Activated CD4-positive, alpha-beta T cell treated with anti-CD3 and anti-CD28 coated beads, Interleukin-2, Interleukin-6, amounts not matched to agents 100 ng/mL and 50 ng/mL, durations not matched to agents 16 hours and 8 hours (primary cell): Measurements from ENCODE around the gene PARP9.
"Not testable (repeated sequence)": the region's sequence is repeated elsewhere in the genome, so short reads cannot be mapped to it uniquely, and the experiment has no call there.

ENCODE experiments used
- DNase-seq: peaks from one replicate; pipeline ENCODE4 v3.0.0-alpha.2; 2020

Gene PARP9

DNA sequence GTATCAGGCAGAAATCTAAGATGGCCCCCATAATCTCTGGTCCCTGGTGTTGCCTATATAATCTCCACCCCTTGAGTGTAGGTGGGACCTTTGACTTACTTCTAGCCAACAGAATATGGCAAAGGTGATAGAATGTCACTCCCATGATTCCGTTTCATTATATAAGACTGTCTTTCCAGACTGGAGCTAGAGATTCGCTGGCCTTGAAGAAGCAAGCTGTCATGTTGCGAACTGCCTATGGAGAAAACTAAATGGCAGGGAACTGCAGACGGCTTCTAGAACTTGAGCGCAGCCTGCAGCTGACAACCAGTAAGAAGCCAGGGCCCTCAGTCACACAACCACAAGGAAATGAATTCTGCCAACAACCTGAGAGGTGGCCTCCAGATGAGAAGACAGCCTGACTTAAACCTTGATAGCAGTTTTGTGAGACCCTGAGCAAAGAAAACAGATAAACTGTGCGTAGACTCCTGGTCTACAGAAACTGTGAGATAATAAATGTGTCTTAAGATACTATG lies 47.2 kb downstream of the PARP9 start:
- no peak for DNase-seq

DNA sequence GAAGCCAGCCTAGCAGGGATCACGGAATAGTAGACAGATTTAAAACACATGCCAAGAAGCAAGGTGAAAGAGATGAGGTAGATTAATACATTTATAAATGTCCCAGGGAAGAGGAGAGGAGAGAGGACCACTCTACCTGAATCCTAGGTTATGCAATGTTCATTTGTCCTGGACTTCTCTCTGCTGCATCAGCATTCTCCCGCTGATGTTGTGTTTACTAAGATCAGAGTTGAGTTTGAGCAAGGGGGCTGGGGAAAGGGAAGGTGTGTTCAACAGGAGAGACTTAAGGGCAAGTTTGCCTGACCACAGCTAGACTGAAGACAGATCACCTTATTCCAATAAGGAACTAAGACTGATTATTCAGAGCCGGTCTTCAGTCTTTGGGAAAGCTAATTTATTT lies 48.2 kb downstream of the PARP9 start:
- no peak for DNase-seq

DNA sequence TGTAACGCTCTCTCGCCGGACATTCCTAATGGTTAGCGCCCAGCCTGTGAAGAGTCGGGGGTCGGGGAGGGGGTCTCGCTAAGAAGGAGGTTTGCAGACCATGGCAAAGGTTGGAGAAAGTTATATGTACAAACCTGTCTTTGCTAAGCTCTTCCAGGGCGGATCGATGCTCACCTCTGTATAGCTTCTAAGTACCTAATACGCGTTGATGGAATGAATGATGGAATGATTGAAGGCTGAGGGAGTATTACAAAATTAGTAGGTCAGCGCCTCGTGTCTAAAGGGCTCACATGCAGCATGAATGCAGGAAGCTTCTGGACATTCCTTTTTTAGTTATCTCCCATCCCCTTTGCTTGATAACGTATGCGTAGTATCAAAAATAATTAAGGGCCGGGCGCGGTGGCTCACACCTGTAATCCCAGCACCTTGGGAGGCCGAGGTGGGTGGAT lies 49.1 kb downstream of the PARP9 start:
- no peak for DNase-seq

DNA sequence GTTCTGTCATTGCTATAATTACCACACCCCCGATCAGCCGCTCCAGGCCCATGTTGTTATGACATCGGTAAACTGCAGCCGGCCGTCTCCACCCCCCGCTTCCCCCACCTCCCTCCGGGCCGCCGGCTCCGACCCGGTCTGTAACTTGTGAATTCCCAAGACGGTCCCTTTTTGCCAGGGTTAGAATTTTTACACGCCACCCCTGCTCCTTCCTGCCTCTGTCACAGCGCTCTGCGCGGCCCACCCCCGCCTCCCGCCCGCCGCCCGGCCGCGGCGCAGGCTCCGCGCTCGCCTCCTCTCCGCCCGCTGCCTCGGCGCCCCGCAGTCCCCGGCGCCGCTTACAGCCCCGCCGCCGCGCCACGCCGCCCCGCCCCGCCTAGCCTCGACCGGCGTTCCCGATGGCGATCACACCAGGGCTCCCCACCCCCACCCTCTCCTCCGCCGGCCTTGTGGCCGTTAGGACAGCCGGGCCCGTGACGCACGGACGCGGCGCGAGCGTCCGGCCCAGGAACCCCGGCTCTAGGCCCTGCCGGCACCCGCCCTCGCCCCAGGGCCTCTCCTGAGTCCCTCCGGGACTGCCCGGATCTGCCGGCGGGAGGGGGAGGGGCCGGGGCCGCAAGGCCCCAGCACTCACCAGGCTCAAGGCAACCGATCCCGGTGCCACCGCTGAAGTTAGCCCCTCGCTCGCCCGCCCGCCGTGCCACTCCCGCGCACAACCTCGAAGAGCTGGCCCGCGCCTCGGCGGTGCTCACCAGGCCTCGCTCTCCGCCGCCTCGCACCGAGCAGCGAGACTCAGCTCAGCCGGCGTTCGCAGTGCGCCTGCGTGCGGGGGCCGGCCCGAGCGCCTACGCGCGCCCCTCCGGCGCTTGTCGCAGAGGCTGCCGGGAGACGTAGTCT lies 49.7 kb downstream of the PARP9 start, which contains the start of gene KPNA1:
TSS of gene KPNA1 (minus strand) at position 817 of the 897 bp plus-strand sequence. CDS start 18,374 bp downstream, outside the sequence.
- DNase-seq, result peak; percentile 92

DNA sequence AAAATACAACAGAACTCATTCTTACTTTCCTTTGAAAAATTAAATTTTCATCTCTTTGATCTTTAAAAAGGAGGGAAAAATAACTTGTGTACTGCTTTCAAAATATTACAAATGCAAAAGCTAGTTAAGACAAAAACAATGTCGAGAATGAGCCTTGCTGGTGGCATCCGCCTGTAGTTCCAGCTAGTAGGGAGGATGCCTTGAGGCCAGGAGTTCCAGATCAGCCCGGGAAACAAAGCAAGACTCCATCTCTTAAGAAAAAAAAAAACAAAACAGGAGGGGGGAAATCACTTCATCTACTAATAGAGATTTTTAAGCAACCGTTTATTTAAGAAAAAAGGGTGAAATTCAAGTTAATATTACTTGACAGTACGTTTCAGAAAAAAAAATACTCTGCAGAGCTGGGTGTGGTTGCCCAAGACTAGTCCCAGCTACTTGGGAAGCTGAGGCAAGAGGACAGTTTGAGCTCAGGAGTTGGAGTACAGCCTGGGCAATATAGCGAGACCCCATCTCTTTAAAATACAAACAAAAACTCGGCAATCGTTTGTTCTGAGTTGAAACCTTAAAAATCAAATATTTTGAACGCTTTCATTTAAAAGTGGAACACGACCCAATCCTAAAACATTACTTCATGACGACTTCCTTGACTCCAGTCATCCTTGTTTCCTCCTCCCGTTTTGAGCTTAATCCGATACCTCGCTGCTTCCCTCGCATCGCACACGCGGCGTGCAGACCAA lies 50.5 kb downstream of the PARP9 start:
- DNase-seq, result no peak

DNA sequence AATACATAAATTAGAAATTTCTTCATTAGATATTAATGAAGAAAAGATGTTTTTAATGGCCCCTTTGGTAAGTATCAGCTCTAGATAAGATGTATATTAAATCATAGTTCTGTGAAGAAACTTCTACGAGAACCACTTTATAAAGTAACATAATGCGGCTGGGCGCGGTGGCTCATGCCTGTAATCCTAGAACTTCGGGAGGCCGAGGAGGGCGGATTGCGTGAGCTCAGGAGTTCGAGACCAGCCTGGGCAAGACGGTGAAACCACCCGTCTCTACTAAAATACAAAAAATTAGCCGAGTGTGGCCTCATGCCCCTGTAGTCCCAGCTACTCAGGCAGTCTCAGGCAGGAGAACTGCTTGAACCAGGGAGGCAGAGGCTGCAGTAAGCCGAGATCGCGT lies 51.8 kb downstream of the PARP9 start:
- DNase-seq, result no peak

DNA sequence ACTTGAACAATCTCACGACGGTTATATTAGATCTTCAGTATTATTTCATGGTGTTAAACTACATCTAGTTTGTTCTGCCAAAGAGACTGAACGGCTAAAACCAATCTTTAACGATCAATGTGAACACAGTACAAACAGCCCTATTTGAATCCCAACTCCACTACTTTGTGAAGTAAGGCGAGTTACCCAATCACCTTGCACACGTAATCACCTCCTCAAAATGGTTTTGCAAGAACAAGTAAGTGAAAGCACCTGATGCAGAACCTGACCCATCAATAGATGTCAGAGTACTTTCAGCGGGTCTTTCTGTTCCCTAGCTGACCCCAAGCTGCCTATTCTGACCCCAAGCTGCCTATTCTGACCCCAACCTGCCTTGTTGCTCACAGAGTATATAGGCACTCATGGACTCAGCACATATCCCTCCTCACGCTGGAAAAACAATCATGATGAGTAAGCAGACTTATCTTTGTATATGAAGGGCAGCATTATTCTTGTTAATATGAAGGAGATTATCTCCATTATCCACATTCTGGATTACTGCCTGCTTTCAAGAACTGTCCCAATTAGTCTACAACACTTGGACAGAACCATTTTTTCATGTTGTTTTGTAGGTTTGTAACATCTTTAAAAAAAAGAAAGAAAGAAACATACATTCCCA lies 53.1 kb downstream of the PARP9 start:
- DNase-seq, result no peak

DNA sequence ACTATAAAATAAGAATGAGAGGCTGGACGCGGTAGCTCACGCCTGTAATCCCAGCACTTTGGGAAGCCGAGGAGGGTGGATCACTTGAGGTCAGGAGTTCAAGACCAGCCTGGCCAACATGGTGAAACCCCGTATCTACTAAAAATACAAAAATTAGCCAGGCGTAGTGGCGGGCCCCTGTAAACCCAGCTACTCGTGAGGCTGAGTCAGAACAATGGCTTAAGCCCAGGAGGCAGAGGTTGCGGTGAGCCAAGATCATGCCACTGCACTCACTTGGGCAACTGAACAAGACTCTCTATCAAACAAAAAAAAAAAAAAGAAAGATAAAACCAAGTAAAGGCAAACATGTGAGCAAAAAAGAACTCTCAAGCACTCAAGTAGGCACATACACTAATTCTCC lies 55.2 kb downstream of the PARP9 start:
- not testable (repeated sequence) for DNase-seq

DNA sequence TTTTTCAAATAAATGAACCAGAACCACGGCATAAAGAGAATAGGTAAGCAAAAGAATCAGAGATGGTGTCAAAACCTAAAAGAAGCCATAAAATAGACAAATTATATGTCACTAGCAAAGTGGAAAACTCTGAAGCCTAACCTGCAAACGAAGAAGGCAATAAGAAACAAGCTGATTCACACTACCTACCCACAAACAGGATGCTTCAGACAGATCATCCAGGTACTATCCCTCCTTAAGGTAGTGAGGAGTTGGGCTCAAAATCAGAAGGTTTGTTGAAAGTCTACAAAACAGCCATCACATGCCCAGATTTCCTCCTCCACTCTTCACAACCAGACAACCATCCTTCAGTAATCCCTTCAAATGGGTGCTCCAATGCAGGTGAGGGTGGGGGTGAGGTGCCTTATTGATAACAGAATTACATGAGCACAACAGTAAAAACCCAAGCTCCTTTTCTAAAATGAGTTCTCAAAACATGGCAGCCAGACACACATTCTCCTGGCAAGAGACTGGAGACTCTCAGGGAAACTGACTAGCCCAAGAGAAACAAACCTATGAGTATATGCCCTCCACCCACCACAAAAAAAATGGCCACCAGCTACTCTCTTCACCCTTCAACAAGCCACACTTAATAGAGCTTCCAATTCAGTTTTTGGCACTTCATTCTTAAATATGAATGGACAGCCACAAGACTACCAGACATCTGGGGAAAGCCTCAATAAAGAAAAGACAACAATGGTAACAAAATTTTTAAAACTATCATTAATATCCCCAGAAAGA lies 55.8 kb downstream of the PARP9 start:
- peak; percentile 18 for DNase-seq

DNA sequence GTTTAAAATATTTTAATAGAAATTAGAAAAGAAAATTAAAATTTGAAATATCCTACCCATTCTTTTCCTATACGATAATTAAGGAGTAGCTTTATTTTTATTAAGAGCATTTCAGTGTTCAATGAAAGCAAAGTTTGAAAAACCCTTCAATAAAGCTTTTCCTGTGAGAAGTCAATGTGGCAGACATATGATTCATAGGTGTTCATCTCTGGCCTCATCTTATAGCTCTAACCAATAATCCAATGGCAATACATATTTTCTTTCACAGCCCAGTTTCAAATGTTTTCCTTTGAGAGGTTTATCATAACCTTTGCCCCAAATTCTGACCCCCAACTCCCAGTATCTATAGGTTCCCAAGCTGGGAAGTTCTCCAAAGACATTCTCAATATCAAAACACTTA lies 57.6 kb downstream of the PARP9 start:
- DNase-seq, result no peak

DNA sequence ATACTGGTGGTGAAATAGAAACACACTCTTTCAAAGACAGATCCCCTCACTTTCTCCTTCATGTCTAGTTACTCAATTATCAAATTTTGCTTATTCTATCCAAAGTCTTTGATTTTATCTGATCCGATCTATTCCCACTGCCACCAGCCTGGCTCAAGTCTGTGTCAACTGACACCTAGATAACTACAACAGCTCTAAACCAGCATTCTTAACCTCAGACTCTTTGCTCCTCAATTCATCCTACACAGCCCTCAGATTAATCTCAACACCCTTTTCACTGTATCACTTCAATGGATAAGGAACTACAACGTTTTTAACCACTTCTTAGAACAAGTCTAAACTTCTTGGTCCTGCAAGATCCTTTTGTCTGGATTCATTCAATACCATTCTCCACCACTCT lies 58.4 kb downstream of the PARP9 start:
- no peak for DNase-seq

DNA sequence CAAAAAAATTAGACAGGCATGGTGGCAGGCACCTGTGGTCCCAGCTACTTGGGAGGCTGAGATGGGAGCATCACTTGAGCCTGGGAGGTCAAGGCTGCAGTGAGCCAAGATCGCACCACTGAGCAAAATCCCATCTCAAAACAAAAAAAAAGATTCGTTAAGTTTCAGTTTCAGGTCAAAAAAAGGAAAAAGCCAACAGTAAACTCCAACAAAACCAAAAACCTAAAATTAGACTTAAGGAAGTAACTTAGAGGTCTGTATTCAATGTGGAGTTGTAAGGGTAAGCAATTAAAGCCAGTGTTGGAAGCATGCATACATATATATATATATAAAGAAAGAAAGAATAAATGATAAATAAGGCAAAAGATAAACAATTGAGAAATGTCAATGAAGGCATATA lies 61.2 kb downstream of the PARP9 start:
- DNase-seq, result no peak

DNA sequence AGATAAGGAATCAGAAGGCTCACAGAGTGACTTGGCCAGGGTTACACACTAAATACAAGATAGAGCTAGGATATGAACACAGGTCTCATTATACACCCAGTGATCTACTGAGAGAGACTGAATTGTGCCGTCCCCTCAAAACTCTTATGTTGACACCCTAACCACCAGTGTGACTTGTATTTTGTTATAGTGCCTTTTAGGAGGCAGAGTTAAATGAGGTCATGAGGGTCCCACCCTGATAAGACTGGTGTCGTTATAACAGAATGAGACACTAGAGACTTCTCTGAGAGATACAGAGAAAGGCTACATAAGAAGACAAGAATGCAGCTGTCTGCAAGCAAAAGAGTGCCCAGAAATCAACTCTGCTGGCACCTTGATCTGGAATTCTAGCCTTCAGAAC lies 62.0 kb downstream of the PARP9 start:
- no peak for DNase-seq

DNA sequence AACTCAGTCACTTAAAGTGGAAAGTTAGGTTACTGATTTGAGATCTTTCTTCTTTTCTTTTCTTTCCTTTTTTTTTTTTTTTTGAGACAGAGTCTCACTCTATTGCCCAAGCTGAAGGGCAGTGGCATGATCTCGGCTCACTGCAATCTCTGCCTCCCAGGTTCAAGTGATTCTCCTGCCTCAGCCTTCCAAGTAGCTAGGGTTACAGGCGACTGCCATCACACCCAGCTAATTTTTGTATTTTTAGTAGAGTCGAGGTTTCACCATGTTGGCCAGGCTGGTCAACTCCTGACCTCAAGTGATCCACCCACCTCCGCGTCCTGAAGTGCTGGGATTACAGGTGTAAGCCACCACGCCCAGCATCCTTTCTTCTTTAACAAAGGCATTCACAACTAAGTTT lies 63.1 kb downstream of the PARP9 start:
- not testable (repeated sequence) for DNase-seq

DNA sequence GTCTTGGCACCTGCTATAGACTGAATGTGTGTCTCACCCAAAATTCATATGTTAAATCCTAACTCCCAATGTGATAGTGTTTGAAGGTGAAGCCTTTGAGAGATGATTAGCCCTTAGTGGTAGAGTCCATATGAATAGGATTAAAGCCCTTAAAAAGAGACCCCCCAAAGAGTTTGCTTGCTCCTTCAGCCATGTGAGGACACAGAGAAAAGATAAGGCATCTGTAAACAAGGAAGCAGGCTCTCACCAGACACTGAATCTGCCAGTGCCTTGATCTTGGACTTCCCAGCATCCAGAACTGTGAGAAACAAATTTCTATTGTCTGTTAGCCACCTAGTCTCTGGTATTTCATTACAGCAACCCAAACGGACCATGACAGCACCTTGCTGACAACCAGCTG lies 65.9 kb downstream of the PARP9 start:
- no peak for DNase-seq

DNA sequence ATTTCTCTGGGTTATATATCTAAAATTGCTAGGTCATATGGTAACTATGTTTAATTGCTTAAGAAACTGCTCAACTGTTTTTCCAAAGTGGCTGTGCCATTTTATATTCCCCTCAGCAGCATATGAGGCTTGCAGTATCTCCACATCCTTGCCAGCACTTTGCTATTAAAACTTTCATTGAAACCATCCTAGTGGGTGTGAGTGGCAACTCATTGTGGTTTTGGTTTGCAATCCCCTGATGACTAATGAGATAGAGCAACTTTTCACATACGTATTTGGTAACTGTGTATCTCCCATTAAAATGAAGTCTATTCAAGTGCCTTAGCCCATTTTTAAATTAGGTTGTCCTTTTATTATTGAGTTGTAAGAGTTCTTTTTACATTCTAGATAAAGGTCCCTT lies 66.7 kb downstream of the PARP9 start:
- peak; percentile 75 for DNase-seq

DNA sequence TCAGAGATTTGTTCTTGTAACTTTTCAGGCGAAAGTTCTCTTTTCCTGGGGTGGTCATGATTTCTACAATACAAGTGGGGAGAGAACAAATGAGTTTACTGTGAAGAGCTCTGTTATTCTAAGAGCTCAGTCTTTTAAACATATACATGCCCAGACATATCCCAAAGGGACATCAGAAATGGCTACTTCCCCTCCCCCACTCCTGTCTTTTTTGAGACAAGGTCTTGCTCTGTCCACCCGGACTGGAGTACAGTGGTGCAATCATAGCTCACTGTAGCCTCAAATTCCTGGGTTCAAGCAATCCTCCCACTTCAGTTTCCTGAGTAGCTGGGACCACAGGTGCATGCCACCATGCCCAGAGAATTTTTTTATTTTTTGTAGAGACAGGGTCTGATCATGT lies 67.6 kb downstream of the PARP9 start:
- no peak for DNase-seq

DNA sequence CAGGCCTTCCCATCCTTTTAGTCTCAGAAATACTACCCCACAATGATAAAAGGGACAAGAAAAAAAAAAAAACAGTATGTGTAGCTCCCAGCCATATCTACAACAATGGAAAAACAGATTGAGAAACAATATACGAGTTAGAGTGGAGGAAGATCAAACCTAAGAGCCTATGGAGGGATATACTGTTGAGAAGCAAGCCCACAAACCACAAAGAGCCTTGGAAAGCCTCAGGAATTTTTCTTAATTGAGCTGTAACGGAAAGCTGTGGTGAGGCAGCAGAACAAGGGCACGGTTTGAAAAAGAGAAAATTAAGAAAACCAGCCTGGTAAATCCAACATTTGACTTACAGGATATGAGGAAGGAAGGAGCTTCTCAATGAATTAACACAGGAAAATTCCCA lies 70.8 kb downstream of the PARP9 start:
- no peak for DNase-seq

DNA sequence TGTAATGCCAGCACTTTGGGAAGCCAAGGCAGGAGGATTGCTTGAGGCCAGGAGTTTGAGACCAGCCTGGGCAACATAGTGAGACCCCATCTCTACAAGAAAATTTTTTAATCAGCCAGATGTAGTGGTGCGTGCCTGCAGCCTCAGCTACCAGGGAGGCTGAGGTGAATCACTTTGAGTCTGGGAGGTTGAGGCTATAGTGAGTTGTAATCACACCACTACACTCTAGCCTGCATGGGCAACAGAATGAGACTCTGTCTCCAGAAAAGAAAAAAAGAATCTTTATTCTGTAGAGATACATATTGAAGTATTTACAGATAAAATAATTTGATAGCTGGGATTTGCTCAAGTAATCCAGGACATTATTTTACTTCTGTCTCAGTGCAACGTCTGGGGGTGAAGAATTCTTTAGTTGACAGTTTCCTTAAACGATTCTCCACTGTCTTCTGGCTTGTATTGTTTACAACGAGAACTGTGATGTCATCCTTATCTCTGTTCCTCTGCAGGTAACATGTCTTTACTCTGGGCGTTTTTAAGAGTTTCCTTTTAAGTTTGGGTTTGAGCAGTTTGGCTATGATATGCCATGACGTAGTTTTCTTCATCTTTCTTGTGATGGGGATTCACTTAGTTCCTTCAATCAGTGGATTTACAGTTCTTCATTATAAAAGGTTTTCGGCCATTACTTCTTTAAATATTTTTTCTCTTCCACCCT lies 75.7 kb downstream of the PARP9 start:
- no peak for DNase-seq

DNA sequence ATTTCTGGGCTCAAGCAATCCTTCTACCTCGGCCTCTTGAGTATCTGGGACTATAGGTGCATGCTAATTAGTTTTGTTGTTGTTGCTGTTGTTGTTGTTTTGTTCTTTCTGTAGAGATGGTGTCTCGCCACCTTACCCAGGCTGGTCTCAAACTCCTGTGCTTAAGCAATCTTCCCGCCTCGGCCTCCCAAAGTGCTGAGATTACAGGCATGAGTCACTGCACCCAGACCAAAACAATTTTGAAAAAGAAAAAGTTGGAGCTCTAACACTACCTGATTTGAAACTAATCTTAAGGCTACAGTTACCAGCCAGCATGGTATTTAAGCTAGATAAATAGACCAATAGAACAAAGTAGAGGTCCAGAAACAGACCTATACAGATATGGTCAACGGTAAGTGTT lies 79.1 kb downstream of the PARP9 start:
- no peak for DNase-seq

DNA sequence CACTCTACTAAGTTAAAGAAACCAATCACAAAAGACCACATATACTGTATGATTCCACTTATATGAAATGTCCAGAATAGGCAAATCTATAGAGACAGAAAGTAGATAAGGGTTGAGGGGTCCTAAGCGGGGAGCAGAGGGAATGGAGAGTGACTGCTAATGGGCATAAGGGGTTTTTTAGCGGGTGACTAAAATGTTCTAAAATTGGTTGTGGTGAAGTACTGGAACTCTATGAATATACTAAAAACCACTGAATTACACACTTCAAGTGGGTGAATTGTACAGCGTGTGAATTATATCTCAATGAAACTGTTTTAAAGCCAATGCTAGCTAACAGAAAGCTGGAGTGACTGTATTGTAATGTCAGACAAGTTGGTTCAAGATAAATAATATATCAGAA lies 82.7 kb downstream of the PARP9 start:
- no peak for DNase-seq
